VCaP (cell line): Measurements from ENCODE around the gene NME1.

Source experiments
- H3K27ac ChIP-seq: fragments of 450-650 bp; 2 replicates; pipeline ENCODE4 v1.5.1; 2017
- TF ChIP-seq, protein P1 (sequence below): fragments of 450-650 bp; conservative IDR thresholded peaks from 2 replicates; pipeline ENCODE4 v1.5.1; 2017; ENCODE audit warnings: mild to moderate bottlenecking, moderate library complexity

Gene NME1

DNA sequence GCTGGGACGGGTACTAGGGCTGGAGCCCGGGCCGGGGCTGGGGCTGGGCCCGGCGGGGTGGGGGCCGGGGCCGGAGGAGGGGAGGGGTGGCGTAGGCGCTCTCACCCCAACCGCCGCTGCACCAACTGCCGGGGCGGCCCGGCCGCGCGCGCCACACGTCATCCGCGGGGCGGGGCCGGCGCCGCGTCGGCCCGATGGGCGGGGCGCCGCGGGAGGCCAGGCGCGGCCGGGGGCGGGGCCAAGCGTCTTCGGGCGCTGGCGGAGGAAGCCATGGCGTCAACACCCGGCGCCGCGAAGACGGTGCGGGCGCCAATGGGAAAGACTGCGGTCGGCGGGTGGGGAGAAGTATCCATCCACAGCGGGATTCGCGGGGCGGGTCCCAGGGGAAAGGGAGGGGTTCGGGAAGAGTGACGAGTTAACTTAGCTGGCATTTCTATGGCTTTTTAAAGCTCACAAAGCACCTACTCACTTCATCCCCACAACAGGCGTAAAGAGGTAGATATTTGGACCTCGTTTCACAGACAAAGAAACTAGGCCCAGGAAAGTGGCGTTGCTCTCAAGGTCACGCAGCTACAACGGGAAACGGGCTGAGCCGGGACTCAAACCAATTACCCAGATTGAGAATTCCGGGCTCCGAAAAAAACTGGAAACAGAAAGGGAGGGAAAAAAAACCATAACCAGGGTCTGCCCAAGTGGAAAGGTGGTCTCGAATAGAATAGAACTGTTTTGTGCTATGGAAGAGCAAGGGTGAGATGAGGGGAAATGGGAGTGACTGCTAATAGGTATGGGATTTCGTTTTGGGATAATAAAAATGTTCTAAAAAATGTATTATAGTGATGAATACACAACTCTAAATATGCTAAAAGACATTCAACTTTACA, 32.4 kb upstream of the NME1 start, which contains the start of gene SPAG9:
TSS of gene SPAG9 (minus strand) at position 130 of the 881 bp plus-strand sequence. CDS start 212 bp downstream, outside the sequence.
- TF ChIP-seq, protein P1, sequence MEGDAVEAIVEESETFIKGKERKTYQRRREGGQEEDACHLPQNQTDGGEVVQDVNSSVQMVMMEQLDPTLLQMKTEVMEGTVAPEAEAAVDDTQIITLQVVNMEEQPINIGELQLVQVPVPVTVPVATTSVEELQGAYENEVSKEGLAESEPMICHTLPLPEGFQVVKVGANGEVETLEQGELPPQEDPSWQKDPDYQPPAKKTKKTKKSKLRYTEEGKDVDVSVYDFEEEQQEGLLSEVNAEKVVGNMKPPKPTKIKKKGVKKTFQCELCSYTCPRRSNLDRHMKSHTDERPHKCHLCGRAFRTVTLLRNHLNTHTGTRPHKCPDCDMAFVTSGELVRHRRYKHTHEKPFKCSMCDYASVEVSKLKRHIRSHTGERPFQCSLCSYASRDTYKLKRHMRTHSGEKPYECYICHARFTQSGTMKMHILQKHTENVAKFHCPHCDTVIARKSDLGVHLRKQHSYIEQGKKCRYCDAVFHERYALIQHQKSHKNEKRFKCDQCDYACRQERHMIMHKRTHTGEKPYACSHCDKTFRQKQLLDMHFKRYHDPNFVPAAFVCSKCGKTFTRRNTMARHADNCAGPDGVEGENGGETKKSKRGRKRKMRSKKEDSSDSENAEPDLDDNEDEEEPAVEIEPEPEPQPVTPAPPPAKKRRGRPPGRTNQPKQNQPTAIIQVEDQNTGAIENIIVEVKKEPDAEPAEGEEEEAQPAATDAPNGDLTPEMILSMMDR, result no peak

DNA sequence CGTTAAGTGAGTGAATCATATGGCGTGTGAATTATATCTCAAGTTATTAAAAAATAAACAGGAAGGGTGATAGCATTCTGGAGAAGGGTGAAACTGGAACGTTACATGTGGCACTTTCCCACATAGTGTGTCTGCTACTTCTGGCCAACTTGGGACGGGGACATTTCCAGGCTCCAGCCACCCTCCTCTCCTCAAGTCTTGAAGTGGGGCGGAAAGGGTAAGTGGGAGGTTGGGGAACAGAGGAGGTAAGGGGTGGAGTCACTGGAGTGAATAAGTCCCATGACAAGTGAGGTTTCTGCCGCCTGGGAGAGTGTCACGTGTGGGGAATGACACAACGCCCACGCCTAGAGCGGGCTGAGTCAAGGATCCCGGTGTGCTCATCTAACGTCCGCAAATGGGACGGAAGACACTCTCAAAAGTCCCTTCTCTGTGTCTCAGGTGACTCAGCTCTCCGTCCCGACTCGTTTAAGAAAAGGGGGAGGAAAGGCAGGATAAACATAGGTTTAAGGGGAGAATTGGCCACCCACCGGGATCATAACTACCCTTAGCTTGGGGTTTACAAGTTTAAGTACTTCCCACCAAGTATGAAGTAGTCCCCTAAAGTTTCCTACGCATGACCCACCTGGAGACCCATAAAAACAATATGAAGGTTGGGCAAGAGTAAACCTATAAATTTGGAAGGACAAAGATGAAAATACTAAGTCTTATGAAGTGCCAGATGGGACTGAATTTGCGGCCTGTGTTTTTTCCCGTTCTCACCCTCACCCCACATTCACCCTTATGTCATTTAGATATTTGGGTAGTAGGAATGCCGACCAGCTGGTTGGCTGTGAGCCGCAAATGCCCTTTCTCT, 31.5 kb upstream of the NME1 start:
- TF ChIP-seq, protein P1, result no peak

More for the DNA sequence above, 32.4 kb upstream of the NME1 start, which contains the start of gene SPAG9:
- H3K27ac ChIP-seq, result peak within 1 kb of the TSS; percentile 93

DNA sequence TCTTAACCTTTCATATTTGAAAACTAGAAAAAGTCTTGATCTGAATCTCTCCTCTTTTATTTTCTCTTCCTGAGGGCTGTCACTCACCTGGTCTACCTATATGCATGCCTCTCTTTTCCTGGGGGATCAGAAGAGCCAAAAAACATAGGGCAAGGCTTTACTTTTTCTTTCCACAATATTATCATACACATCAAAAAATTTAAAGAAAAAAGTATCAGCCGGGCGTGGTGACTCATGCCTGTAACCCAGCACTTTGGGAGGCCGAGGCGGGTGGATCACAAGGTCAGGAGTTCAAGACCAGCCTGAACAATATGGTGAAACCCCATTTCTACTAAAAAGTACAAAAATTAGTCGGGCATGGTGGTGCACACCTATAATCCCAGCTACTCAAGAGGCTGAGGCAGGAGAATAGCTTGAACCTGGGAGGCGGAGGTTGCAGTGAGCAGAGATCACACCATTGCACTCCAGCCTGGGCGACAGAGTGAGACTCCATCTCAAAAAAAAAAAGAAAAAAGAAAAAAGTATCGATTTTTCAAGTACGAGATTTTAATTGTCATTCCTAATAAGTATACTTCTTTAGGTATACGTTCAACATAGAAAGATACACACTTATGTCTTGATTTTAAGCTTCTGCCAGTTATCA, 30.8 kb upstream of the NME1 start:
- H3K27ac ChIP-seq, result peak overlapping the region; percentile 93

More for the DNA sequence above, 31.5 kb upstream of the NME1 start:
- peak overlapping the region; percentile 93 for H3K27ac ChIP-seq

DNA sequence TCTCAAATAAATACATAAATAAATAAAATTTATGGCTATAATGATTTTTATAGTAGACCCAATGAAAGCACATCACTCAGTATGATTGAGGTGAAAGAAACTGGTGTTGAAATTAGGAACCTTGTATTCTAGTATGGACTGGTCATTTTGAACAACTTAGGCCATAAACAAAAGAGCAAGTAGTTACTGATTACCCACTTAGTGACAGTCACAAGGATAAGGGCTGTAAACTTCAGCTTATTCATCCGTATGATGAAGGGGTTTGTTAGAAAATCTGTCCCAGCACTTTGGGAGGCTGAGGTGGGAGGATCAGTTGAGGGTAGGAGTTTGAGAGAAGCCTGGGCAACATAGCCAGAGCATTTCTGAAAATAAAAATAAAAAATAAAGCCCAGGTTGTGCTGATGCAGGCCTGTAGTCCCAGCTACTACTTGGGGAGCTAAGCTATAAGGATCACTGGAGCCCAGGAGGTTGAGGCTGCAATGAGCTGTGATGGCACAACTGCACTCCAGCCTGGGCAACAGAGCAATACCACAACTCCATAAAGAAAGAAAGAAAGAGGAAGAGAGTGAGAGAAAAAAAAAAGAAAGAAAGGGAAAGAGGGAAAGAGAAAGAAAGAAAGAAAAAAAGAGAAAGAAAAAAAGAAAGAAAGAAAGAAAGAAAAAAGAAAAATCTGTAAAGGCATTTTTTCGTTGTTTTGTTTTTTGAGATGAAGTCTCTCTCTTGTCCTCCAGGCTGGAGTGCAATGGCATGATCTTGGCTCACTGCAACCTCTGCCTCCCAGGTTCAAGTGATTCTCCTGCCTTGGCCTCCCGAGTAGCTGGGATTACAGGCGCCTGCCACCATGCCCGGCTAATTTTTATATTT, 28.5 kb upstream of the NME1 start:
- TF ChIP-seq, protein P1, result no peak
- no peak overlapping the region for H3K27ac ChIP-seq

DNA sequence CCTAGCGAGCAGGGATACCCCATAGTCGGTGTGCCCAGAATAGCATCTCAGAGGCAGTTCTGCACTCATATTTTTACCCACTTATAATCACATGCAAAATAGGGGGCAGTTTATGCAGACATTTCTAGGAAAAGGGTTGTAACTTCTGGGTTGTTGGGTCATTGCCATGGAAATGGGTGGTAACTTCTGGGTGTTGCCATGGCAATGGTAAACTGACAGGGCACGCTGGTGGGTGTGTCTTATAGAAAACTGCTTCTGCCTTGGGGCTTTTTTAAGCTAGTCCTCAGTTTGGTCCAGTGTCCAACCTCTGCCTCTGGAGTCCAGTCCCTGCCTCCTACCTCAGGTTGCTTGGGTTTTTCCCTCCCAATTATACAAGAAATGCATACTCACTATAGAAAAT, 25.3 kb upstream of the NME1 start:
- TF ChIP-seq, protein P1, result no peak
- H3K27ac ChIP-seq, result no peak overlapping the region

DNA sequence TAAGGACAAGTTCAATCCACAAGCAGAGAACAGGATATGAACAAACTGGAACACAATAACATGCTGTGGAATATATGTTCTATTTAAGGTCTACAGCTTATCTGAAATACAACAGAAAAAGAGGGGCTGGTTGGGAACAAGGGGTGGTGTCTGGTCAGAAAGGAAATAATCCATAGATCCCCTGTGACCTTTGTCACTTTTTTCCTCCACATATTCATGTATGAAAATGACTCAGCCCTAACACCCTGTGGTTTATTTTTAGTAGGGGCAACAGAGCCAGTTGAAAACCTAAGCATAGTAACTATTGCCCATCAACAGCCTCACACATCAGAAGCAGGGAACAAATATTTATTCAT, 20.4 kb upstream of the NME1 start:
- TF ChIP-seq, protein P1, result no peak
- H3K27ac ChIP-seq, result no peak overlapping the region

DNA sequence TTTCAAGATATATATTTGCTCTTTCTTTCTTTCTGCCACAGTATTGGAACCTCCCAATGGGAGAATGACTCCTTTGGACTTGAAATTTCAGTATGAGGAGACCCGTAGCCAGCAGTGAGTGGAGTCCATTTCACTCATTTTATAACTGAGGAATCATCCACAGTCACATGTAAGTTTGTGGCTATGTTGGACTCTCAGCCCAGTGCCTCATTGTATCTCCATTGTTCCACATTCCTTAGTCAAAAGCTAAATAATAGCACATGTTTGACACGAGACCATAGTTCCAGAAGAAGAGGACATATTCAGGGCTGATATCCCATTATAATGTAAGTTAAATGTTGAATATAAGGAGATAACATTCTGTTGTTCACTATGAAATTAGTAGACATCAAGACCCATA, 20.0 kb upstream of the NME1 start:
- no peak overlapping the region for H3K27ac ChIP-seq
- TF ChIP-seq, protein P1, result no peak
